Breast epithelium (tissue), 3 donors: ENCODE data around the gene RPS25.

Experiments used
- CTCF ChIP-seq, 3 donors: fragments of 450-650 bp; IDR thresholded peaks; one replicate each; pipeline ENCODE4 v1.5.1; 2016 to 2017; ENCODE audit warnings: antibody characterized with exemption in 3 of 3, mild to moderate bottlenecking in 3 of 3, moderate library complexity in 3 of 3
- POLR2A ChIP-seq: fragments of 450-650 bp; IDR thresholded peaks from one replicate; pipeline ENCODE4 v1.6.1; 2016; ENCODE audit warnings: antibody characterized with exemption, mild to moderate bottlenecking, moderate library complexity
- POLR2AphosphoS5 ChIP-seq, 3 donors: sonication (generic); formaldehyde crosslinking; IDR thresholded peaks; one replicate each; pipeline ENCODE4 v1.6.1; 2017; ENCODE audit warnings: antibody characterized with exemption in 3 of 3

- no peak for TF ChIP-seq CTCF (IDR thresholded peaks at IDR 0.05)
- no peak for TF ChIP-seq POLR2A
- no peak for TF ChIP-seq POLR2AphosphoS5 (IDR thresholded peaks at IDR 0.05)
Measured at GRCh38 chr11:119023741-119024140, 5.6 kb upstream of the RPS25 start.
